NCI-H460 (cell line): ENCODE results near the gene KBTBD8. TPM values are rescaled to one million over a fixed set of nuclear protein-coding genes. Genes with fewer than 3 reads are reported as not detected.

Experiments used
- DNase-seq: peaks from one replicate; pipeline ENCODE4 v3.0.0-alpha.2; 2016; ENCODE audit warnings: low read depth; ENCODE audit errors: extremely low read depth
- total RNA-seq: library from RNA; depleted of rRNA; stranded (reverse); fragments of >200 nt; shearing (Covaris generic); gene quantifications from 2 replicates; pipeline ENCODE4 v1.2.3, GENCODE V29; 2014

KBTBD8 gene
- total RNA-seq, 1 experiment from 2014 or later: 0.72 TPM

GRCh38 chr3:66996696-66997095, 1.4 kb upstream of the KBTBD8 start:
- no peak for DNase-seq

GRCh38 chr3:66997560-66998112, 471 bp upstream of the KBTBD8 start:
- DNase-seq: no peak

GRCh38 chr3:66998904-66999235, 763 bp downstream of the KBTBD8 start:
- no peak for DNase-seq

DNA sequence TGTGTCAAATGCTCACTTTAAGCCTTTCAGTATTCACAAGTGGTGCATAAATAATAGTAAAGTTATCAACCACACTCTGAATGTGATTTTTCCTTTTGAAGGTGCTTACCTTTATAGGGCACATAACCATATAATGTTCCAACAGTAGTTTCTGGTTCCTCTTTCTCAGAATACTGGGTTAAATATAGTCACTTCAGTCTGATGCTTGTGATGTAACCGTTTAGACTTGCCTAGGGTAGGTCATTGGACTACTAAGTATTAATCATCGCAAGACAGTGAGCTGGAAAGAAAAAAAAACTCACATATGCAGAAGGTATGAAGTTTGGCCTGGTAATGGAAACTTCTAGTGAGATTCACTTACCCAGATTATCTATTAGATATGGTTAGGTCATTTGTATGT, 1.9 kb downstream of the KBTBD8 start:
- no peak for DNase-seq

DNA sequence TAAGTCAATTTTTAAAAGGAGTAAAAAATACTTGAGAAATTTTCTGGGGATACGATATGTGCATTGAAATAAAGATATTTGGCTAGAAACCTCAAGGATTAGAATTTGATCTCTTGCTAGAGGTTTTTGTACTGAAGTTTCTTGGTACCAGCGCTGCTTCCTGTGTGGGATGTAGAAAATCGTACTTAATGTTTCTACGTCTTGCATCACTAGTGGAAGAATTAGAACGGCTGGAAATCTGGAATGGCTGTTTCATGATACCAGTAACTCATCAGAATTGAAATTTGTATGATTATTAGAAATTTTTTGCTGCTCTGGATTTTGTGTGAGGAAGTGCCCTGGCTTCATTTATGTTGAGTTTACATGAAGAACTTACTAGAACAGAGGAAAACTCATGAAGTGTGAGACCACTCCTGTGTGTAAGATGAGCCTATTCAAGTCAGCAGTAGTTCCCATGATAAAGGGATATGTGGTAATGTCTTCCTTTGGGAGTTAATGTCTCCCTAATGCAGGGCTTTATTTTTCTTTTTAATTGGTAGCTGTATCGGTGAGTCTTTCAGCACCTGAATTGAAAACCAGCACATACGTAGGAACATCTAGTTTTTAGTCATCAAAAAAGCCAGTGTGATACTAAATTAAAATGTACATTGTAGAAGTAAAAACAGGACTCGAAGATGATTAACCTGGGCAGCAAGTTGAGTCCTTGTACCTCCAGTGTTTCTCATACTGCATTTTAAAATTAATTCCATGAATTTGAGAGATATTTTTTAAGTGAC, 3.2 kb downstream of the KBTBD8 start:
- no peak for DNase-seq

DNA sequence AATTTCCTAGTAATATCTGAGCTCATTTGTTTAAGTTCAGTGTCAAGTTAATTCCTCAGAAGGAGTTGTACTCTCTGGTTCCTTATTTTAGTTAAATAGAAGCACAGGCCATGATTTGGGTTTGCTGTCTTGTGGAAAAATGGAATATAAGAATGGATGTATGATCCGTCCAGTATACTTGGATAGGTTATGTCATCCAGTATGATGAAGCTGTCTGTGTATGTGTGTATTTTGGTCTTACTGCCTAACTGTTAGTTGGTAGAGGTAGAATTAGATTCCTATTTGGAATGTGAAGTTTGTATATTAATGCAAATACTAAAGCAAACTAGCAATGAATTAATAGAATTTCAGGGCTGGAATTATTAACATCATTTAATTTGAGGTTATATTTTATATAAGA, 7.9 kb downstream of the KBTBD8 start:
- DNase-seq: no peak

GRCh38 chr3:67006460-67006859, 8.4 kb downstream of the KBTBD8 start:
- no peak for DNase-seq

GRCh38 chr3:67008388-67008787, 10.3 kb downstream of the KBTBD8 start:
- no peak for DNase-seq

GRCh38 chr3:67009716-67010115, 11.6 kb downstream of the KBTBD8 start:
- DNase-seq: no peak

DNA sequence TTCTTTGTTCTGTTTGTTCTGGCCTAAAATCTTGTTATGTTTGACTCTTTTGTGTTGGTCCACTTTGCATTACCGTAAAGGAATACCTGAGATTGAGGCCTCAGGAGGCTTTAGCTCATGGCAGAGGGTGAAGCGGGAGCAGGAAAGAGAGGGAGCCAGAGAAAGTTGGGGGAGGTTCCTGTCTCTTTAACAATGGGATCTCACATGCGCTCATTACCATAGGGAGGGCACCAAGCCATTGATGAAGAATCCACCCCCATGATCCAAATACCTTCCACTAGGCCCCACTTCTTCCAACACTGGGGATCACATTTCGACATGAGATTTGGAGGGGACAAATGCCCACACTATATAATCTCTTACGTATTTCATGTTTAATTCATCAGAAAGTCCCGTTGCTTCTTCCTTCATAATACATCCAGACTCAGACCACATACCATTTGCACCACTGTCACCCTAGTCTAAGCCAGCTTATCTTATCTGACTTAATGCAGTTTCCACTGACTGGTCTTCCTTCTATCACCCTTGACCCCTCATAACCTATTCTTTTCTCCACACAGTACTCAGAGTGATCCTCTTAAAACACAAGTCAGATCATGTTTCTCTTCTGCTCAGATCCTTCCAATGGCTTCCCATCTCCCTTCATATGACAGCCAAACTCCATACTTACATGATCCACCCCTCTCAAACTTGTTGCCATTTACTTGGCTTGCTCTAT, 13.5 kb downstream of the KBTBD8 start:
- no peak for DNase-seq

GRCh38 chr3:67012564-67012963, 14.5 kb downstream of the KBTBD8 start:
- no peak for DNase-seq

DNA sequence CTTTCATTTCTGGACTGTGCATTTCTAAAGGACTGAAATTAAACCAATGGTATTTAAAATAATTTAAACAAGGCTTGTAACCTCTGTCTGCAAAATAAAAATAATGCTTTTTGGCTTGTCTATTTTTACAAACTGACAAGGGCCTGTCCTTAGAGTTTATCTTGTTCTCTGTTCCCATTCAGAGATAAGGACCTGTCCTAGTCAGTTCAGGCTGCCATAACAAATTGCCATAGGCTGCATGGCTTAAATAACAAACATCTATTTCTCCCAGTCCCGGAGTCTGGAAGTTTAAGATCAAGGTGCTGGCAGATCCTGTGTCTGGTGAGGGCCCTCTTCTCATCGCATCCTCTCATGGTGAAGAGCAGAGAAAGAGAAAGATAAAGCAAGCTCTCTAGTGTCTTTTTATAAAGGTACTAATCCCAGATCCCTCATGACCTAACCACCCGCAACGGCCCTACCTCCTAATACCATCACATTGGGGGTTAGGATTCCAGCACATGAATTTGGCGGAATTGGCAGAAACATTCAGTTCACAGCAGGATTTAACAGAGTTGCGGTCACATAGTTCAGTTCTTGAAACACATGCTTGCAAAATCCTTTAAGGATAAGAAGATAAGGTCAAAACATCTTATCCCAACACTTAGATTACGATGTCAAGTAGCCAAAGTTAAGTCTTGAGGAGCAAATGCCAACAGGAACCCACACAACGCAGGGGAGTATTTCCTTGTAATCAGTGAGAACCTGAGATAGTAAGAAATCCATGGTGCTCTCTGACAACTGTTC, 17.8 kb downstream of the KBTBD8 start:
- DNase-seq: no peak

GRCh38 chr3:67016522-67017080, 18.5 kb downstream of the KBTBD8 start:
- DNase-seq: no peak

GRCh38 chr3:67017211-67017610, 19.1 kb downstream of the KBTBD8 start:
- DNase-seq: no peak

DNA sequence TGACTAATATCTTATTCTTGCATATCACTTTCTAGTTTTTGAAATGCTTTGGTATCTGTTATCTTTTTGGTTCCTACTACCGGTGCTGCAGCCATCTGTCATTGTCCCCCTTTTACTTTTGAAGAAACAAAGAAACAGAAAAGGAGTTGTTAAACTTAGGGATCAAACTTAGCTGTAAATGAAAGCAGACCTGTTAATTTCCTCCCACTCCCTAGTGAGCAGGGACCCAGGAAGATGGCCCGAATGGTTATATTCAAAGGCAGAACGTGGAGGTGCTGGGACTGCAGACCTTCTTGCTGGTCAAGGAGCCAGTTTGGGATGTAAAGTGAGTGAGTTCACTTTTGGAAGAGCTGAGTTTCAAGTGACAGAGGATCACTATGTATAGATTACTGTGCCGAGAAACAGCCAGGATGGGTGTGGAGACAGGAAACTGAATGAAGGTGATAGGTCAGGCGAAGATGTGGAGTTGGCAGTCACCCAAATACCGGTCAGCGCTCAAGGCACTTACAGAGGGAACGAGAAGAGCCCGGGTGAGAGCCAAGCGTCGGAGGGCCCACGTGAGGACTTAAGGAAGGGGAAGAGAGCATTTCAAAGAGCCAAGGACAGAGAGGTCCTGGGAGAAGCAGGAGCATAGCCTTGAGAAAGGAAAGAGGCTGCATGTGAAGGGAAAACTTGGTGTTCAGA, 20.1 kb downstream of the KBTBD8 start:
- no peak for DNase-seq

DNA sequence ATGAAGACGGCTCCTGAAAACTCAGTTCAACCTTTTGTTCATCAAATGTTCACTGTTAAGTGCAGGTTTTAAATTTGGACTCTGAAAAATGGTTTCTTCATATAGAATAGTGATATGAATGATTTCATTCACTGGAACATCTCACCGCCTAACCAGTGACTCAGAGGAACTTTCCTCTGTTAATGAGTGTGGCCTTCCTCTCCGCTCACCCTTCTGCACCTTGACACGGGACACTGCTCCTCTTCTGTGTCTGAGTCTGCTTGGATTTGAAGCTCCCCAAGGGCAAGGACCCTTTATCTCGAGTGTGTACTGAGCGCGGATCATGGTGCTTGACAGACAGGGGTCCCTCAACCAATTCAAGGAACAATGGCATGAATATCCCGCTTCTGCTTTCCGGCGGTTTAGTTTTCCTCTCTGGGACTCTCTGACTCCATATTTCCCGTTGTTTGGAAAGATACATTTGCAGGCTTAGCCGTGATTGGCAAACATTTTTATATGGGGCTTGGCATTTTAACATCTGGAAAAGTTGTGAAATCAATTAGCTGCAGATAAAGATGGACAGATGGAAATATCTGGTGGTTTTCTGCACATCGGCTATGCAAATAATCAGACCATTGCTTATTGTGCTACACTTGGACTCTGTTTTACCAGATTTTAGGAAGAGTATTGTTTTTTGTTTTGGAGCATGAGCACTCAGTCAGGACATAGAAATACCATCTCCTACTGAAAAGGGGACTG, 20.9 kb downstream of the KBTBD8 start:
- no peak for DNase-seq

DNA sequence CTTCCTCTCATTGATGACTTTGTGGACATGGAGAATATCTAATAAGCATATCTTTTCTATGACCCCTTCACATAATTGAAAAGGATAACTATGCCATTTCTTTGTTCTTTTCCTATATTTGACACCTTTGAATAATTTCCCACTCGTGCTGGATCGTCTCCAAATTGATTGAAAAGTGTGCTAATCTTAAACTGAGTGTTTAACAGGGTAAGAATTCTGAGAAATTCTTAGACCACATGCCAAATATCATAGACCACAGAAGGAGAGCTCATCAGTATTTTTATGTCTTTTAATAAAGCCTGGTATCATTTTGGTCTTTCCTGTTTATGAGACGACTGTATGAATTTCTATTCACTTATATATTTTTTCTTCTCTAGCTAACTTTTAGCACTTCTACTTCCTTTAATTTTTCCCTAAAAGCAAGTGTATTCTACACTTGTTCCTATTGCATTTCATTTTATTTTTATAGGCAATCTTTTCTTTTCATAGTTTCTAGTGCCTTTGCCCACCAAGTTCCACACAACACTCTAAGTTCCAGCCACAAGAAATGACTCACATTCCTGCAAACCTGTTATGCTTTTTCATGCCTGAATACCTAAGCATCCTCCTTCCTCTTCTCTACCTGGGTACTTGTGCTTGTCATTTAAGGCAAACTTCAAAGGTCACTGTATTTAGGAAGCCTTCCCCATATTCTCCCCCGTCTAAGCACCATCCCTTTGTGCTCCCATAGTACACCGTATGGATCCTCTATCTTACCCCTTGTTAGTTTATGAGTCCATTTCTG, 30.1 kb downstream of the KBTBD8 start:
- no peak for DNase-seq

GRCh38 chr3:67030785-67031740, 33.0 kb downstream of the KBTBD8 start:
- no peak for DNase-seq
